ENCODE measurements around the gene MIEF2. TPM values are rescaled to one million over a fixed set of nuclear protein-coding genes. Genes with fewer than 3 reads are reported as not detected.
A peak's percentile ranks its signal among the peaks of the same experiment; 100 is the strongest.
"Not testable (repeated sequence)": the region's sequence is repeated elsewhere in the genome, so short reads cannot be mapped to it uniquely, and the experiment has no call there.

MIEF2 gene, protein sequence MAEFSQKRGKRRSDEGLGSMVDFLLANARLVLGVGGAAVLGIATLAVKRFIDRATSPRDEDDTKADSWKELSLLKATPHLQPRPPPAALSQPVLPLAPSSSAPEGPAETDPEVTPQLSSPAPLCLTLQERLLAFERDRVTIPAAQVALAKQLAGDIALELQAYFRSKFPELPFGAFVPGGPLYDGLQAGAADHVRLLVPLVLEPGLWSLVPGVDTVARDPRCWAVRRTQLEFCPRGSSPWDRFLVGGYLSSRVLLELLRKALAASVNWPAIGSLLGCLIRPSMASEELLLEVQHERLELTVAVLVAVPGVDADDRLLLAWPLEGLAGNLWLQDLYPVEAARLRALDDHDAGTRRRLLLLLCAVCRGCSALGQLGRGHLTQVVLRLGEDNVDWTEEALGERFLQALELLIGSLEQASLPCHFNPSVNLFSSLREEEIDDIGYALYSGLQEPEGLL
- 6.4 TPM for total RNA-seq

GRCh38 chr17:18260332-18261145 is at the start of gene MIEF2:
Gene MIEF2, plus strand, starts transcription at chr17:18260662. Its CDS starts 2,059 bp downstream, at chr17:18262721.
- ATAC-seq (peak; percentile 80), DNase-seq (ENCODE audit: low spot score) (peak; percentile 96)

DNA sequence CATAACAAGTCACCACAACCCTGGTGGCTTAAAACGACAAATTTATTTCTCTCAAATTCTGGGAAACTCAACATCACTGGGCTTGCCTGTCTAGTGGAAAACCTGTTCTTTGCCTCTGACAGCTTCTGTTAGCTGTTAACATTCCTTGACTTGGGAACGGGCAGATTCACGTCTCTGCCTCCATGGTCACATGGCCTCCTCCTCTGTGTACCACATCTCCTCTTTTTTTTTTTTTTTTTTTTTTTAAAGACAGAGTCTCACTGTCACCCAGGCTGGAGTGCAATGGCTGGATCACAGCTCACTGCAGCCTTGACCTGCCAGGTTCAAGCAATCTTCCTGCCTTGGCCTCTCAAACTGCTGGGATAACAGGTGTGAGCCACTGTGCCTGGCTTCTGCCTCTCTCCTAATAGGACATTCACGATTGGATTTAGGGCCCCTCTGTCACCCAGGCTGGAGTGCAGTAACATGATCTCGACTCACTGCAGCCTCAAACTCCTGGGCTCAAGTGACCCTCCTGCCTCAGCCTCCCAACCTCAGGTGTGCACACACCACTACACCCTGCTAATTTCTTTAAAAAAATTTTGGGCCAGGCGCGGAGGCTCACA is 46.7 kb upstream of the MIEF2 start:
- DNase-seq (ENCODE audit: low spot score) (no peak), ATAC-seq (no peak)

DNA sequence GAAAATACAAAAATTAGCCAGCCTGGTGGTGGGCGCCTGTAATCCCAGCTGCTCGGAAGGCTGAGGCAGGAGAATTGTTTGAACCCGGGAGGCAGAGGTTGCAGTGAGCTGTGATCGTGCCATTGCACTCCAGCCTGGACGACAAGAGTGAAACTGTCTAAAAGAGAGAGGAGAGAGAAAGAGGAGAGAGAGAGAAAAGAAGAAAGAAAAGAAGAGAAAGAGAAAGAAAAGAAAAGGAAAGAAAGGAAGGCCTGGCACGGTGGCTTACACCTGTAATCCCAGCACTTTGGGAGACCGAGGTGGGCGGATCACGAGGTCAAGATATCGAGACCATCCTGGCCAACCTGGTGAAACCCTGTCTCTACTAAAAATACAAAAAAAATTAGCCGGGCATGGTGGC is 43.6 kb upstream of the MIEF2 start:
- not testable (repeated sequence) for DNase-seq (ENCODE audit: low spot score); ATAC-seq

GRCh38 chr17:18217412-18218015 is 42.9 kb upstream of the MIEF2 start:
- ATAC-seq, result peak; percentile 92
- peak; percentile 73 for DNase-seq (ENCODE audit: low spot score)

GRCh38 chr17:18218756-18219415 is 41.6 kb upstream of the MIEF2 start:
- ATAC-seq (peak; percentile 33), DNase-seq (ENCODE audit: low spot score) (no peak)

- no peak for ATAC-seq
- DNase-seq (ENCODE audit: low spot score), result no peak
These were observed 36.4 kb upstream of the MIEF2 start for GRCh38 chr17:18224053-18224386.

DNA sequence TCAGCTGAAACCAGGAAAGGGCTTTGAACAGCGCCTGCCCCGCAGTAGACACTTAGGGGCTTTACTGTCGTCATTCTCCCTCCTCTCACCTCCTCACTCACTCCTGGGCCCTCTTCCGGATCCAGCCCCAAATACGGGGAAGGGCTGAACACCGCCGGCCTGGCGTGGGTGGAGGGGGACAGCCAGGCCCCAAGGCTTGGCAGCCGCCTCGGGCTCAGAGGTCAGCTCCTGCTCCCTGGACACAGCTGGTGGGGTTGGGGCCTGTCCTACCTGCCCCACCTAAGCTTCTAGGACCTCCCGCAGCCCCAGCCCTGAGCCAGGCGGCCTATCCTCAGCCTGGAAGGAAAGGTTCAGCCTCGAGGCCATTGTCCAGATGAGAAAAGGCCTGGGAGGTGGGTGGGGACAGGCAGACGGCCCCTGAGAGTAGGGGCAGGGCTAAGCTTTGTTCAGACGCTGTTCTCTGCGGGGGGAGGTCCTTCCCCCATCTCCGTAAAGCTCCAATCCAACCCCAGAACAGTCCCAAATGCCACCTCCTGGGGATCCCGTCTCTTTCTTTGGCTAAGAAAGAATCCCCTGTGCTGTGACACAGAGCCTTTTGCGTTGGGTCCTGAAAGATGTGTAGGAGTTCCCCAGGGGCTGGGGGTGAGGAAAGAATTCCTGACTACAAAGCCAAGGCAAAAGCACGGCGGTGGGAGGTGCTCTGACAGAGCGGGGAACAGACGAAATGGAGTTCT is 35.9 kb upstream of the MIEF2 start:
- DNase-seq (ENCODE audit: low spot score) (no peak), ATAC-seq (no peak)

- ATAC-seq (peak; percentile 98), DNase-seq (ENCODE audit: low spot score) (peak; percentile 96)
These were observed 35.3 kb upstream of the MIEF2 start, which contains the start of gene LLGL1 for GRCh38 chr17:18225121-18225641. Gene LLGL1, plus strand, starts transcription at chr17:18225635. Its CDS starts 48 bp downstream, at chr17:18225683.

DNA sequence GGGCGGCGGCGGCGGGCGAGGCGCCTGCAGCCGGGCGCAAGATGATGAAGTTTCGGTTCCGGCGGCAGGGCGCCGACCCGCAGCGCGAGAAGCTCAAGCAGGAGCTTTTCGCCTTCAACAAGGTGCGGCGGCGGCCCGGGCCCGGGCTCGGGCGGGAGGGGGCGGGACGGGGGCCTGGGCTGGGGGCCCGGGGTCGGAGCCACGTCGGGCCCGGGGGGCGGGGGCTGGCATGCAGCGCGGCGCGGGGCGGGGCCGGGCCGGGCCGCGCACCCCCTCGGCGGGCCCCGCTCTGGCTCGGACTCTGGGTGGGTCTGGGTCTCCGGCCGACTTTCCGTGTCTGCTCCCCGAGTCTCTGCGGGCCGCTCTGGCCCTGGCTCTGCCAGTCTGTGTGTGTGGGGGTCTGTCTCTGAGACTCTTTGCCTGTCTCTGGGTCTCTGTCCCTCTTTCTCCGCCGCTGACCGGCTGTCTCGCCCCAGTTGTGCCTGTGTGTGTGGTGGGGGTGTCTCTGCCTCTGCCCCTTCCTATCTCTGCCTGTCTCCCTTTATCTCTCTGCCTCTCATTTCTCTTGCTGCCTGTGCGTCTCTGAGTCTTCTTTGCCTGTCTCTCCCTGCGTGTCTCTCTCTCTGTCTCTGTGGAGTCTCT is 34.7 kb upstream of the MIEF2 start:
- no peak for DNase-seq (ENCODE audit: low spot score)
- ATAC-seq, result no peak

DNA sequence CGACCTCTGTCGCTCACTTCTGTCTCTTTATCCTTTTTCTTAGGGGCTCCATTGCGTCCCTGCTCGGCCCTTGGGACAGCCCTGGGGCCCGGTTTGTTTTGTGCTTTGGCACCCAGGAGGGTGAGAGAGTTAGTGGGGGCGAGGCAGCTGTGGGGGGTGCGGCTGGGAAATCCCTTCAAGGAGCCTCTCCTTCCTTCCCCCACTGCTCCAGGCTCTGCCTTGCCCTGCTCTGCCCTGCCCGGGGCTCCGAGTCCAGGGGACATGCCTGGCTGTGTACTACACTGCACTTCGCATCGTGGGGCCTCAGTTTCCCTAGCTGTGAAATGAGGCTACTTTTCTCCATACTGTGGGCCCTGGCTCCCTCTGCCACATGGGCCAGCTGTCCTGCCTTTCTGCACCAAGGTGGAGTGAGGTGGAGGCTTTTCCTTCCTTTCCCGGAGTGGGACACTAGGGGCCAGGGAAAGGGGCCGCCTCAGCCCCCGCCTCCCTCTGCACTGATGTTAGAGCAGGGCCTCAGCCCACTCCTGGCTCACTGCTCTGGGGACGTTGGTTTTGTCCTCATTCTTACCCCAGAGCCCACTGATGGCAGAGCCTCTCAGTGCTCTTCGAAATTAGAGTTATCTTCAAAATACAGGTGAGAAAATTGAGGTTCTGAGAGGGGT is 34.0 kb upstream of the MIEF2 start:
- ATAC-seq, result no peak
- no peak for DNase-seq (ENCODE audit: low spot score)

- ATAC-seq (no peak), DNase-seq (ENCODE audit: low spot score) (no peak)
These were observed 32.8 kb upstream of the MIEF2 start for GRCh38 chr17:18227635-18228034.

DNA sequence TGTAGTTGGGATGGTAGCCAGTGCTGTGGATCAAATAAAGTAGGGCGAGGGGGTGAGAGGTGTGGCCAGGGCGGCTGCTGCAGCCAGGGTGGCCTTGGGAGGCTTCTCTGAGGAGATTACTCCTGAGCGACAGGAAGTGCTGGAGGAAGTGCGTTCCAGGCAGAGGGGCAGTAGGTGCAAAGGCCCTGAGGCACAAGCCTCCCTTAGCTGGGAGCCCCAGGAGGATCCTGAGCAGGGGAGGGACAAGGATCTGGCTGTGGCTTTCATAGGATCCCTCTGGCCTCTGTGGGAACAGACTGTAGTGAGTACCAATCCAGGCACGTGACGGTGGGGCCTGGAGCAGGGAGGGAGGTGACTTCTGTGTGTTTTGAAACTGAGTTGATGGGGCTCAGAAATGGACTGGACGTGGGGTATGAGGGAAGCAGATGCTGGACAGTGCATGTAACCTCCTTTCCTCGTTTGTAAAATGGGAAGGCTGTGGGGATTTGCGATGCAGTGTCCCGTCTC is 32.2 kb upstream of the MIEF2 start:
- ATAC-seq (no peak), DNase-seq (ENCODE audit: low spot score) (no peak)

GRCh38 chr17:18229254-18229653 is 31.2 kb upstream of the MIEF2 start:
- no peak for DNase-seq (ENCODE audit: low spot score)
- no peak for ATAC-seq

GRCh38 chr17:18229771-18230170 is 30.7 kb upstream of the MIEF2 start:
- DNase-seq (ENCODE audit: low spot score), result no peak

GRCh38 chr17:18230288-18231141 is 29.9 kb upstream of the MIEF2 start:
- DNase-seq (ENCODE audit: low spot score), result no peak
- ATAC-seq, result no peak

More at GRCh38 chr17:18229771-18230170, 30.7 kb upstream of the MIEF2 start:
- no peak for ATAC-seq

GRCh38 chr17:18231164-18231563 is 29.3 kb upstream of the MIEF2 start:
- no peak for ATAC-seq

GRCh38 chr17:18233803-18234518 is 26.5 kb upstream of the MIEF2 start:
- DNase-seq (ENCODE audit: low spot score) (no peak), ATAC-seq (no peak)

More at GRCh38 chr17:18231164-18231563, 29.3 kb upstream of the MIEF2 start:
- no peak for DNase-seq (ENCODE audit: low spot score)

All from left lobe of liver (tissue), 2 donors.